ENCODE results near the gene NANOS3. TPM values are rescaled to one million over a fixed set of nuclear protein-coding genes. Genes with fewer than 3 reads are reported as not detected.

The NANOS3 gene
- total and polyA plus RNA-seq, 9 of the 15 experiments (the other 6 are each of a cell fraction or from before 2014, with no cell fraction given): not detected

GRCh38 chr19:13833330-13834243, 43.3 kb upstream of the NANOS3 start (continued):
- TF ChIP-seq FOXP4 (CRISPR knock-in tag; IDR thresholded peaks at IDR 0.05; ENCODE audit: borderline replicate concordance) (no peak), ZNF717 (CRISPR knock-in tag; IDR thresholded peaks at IDR 0.05) (no peak), NRF1 (conservative IDR thresholded peaks at IDR 0.05 in 1 of 2, IDR thresholded peaks at IDR 0.05 in 1 of 2) (peak; percentile 76 to 82), TGIF2 (CRISPR knock-in tag; IDR thresholded peaks at IDR 0.05) (no peak), ZNF12 (CRISPR knock-in tag; IDR thresholded peaks at IDR 0.05) (no peak), HOMEZ (CRISPR knock-in tag; IDR thresholded peaks at IDR 0.05) (no peak), ZNF217 (CRISPR knock-in tag; IDR thresholded peaks at IDR 0.05) (no peak), ZNF253 (CRISPR knock-in tag; conservative IDR thresholded peaks at IDR 0.05) (0 out of 2 replicates have a peak, but pooled peaks have one; percentile 53), HDAC1 (IDR thresholded peaks at IDR 0.05) (no peak), KDM2B (CRISPR knock-in tag; IDR thresholded peaks at IDR 0.05) (no peak), ZFP30 (CRISPR knock-in tag; IDR thresholded peaks at IDR 0.05; ENCODE audit: borderline replicate concordance) (no peak), CREB3L1 (IDR thresholded peaks at IDR 0.05; ENCODE audit: borderline replicate concordance, low read depth) (0 out of 2 replicates have a peak, but pooled peaks have one; percentile 35), CREB5 (CRISPR knock-in tag; IDR thresholded peaks at IDR 0.05) (no peak), ZNF311 (CRISPR knock-in tag; IDR thresholded peaks at IDR 0.05) (no peak), CTCF (IDR thresholded peaks at IDR 0.05 in 2 of 3, conservative IDR thresholded peaks at IDR 0.05 in 1 of 3; ENCODE audit: insufficient read depth in 2 of 3, low read depth in 1 of 3, low read length in 3 of 3) (peak; percentile 82 to 98 (median 82)), PTBP1 (IDR thresholded peaks at IDR 0.05; ENCODE audit: low read depth, low read length) (no peak), EWSR1 (IDR thresholded peaks at IDR 0.05; ENCODE audit: borderline replicate concordance, low read depth, partially characterized antibody) (no peak), NCOA4 (IDR thresholded peaks at IDR 0.05; ENCODE audit: partially characterized antibody) (no peak), POLR2A (conservative IDR thresholded peaks at IDR 0.05) (peak; percentile 67)
